Ascending aorta (tissue), 2 donors: ENCODE data around the gene ADGRB2. TPM values are rescaled to one million over a fixed set of nuclear protein-coding genes. Genes with fewer than 3 reads are reported as not detected.

Experiments used
- DNase-seq, 2 donors: peaks; one replicate each; pipeline ENCODE4 v3.0.0-alpha.2; 2019; ENCODE audit warnings: low spot score in 2 of 2
- H3K27ac ChIP-seq, 2 donors: fragments of 200-600 bp; sonication (generic); one replicate each; pipeline ENCODE4 v1.5.1; 2016 to 2017; ENCODE audit warnings: mild to moderate bottlenecking in 1 of 2
- H3K27me3 ChIP-seq: fragments of 200-600 bp; sonication (generic); one replicate; pipeline ENCODE4 v1.5.1; 2017
- H3K36me3 ChIP-seq, 2 donors: fragments of 200-600 bp; sonication (generic); one replicate each; pipeline ENCODE4 v1.5.1; 2016
- H3K4me1 ChIP-seq, 2 donors: fragments of 200-600 bp; sonication (generic); one replicate each; pipeline ENCODE4 v1.5.1; 2016 to 2017; ENCODE audit warnings: mild to moderate bottlenecking in 1 of 2
- H3K4me3 ChIP-seq, 2 donors: fragments of 200-600 bp; sonication (generic); one replicate each; pipeline ENCODE4 v1.5.1; 2016 to 2017; ENCODE audit warnings: mild to moderate bottlenecking in 1 of 2
- H3K9me3 ChIP-seq, 2 donors: fragments of 200-600 bp; sonication (generic); one replicate each; pipeline ENCODE4 v1.5.1; 2016
- CTCF ChIP-seq, 3 experiments: fragments of 200-600 bp in 2 of 3; fragments of 450-650 bp in 1 of 3; sonication (generic) in 2 of 3; IDR thresholded peaks; one replicate each; pipeline ENCODE4 v1.5.1; 2016 to 2019; ENCODE audit warnings: antibody characterized with exemption in 3 of 3, mild to moderate bottlenecking in 1 of 3, moderate library complexity in 1 of 3
- intact Hi-C: fragments of 100-400 bp; cut with DNase I; formaldehyde crosslinking; loops from one replicate; pipeline ENCODE4 v1.15.1; 2023
- total RNA-seq: library from RNA; depleted of rRNA; stranded (reverse); fragments of >200 nt; gene quantifications from one replicate; pipeline ENCODE4 v1.1.0, GENCODE V29; 2016

The ADGRB2 gene
- total RNA-seq, 1 donor from 2014 or later, result 1.9 TPM

- peaks cover 8 to 10% of the 10 kb centered on the region in 2 donors for H3K36me3 ChIP-seq
Observed at GRCh38 chr1:31703431-31704270, 60.5 kb downstream of the ADGRB2 start, which contains the start of gene COL16A1. Gene COL16A1 (minus strand): TSS chr1:31704017. CDS start chr1:31702193, 1,824 bp downstream.

GRCh38 chr1:31702836-31703404 is 61.2 kb downstream of the ADGRB2 start:
- intact Hi-C loops, result loop anchor here (1.0 kb wide), 1 partner anchor 118 kb away; no protein-coding TSS in a partner anchor
- Histone ChIP-seq H3K4me1 (peaks cover 8 to 63% of the 10 kb centered on the region in 2 donors), H3K4me3 (peak overlapping the region; percentile 47 to 65), H3K27me3 (no peaks in the 10 kb centered on the region), H3K9me3 (no peaks in the 10 kb centered on the region), H3K27ac (peak overlapping the region; percentile 90 to 94), H3K36me3 (peaks cover 15 to 17% of the 10 kb centered on the region in 2 donors)
- no peak for TF ChIP-seq CTCF (IDR thresholded peaks at IDR 0.05)
- DNase-seq, result no peak

More at GRCh38 chr1:31703431-31704270, 60.5 kb downstream of the ADGRB2 start, which contains the start of gene COL16A1:
- Histone ChIP-seq H3K4me3 (peak within 1 kb of the TSS; percentile 47 to 65), H3K27me3 (no peaks in the 10 kb centered on the region), H3K27ac (peak within 1 kb of the TSS; percentile 90 to 94), H3K4me1 (peaks cover 8 to 63% of the 10 kb centered on the region in 2 donors), H3K9me3 (no peaks in the 10 kb centered on the region)
- intact Hi-C loops, result loop anchor here (1.0 to 2.0 kb wide), 3 partner anchors 33 to 118 kb away; no protein-coding TSS in a partner anchor
- TF ChIP-seq CTCF (IDR thresholded peaks at IDR 0.05), result peak in 1 of 3 experiments; percentile 14
- peak; percentile 50 to 86 for DNase-seq

GRCh38 chr1:31701091-31701736 is 62.9 kb downstream of the ADGRB2 start:
- Histone ChIP-seq H3K27me3 (no peaks in the 10 kb centered on the region), H3K4me1 (peaks cover 8 to 63% of the 10 kb centered on the region in 2 donors), H3K36me3 (peaks cover 32 to 34% of the 10 kb centered on the region in 2 donors), H3K27ac (peak overlapping the region; percentile 90 to 94), H3K9me3 (no peaks in the 10 kb centered on the region), H3K4me3 (peak overlapping the region in 1 of 2 donors; percentile 65)
- DNase-seq, result peak; percentile 57 to 95
- intact Hi-C loops, result loop anchor here (1.0 kb wide), 1 partner anchor 14 kb away; no protein-coding TSS in a partner anchor
- TF ChIP-seq CTCF (IDR thresholded peaks at IDR 0.05), result no peak

- Histone ChIP-seq H3K4me3 (peak overlapping the region in 1 of 2 donors; percentile 13), H3K27ac (peak overlapping the region; percentile 90 to 94), H3K9me3 (no peaks in the 10 kb centered on the region), H3K36me3 (peaks cover 39 to 40% of the 10 kb centered on the region in 2 donors), H3K27me3 (no peaks in the 10 kb centered on the region), H3K4me1 (peaks cover 8 to 63% of the 10 kb centered on the region in 2 donors)
- DNase-seq, result no peak
- intact Hi-C loops, result loop anchor here (1.0 kb wide), 1 partner anchor 15 kb away; no protein-coding TSS in a partner anchor
- no peak for TF ChIP-seq CTCF (IDR thresholded peaks at IDR 0.05)
Observed at GRCh38 chr1:31700468-31701090, 63.6 kb downstream of the ADGRB2 start.
